Stimulated activated CD8-positive, alpha-beta memory T cell treated with anti-CD3 and anti-CD28 coated beads, Interleukin-4, amount 100 ng/mL, for 48 hours (primary cell): ENCODE measurements around the gene RAD51B.

Experiments
- DNase-seq: peaks from one replicate; pipeline ENCODE4 v3.0.0-alpha.2; 2020

Gene RAD51B

DNA sequence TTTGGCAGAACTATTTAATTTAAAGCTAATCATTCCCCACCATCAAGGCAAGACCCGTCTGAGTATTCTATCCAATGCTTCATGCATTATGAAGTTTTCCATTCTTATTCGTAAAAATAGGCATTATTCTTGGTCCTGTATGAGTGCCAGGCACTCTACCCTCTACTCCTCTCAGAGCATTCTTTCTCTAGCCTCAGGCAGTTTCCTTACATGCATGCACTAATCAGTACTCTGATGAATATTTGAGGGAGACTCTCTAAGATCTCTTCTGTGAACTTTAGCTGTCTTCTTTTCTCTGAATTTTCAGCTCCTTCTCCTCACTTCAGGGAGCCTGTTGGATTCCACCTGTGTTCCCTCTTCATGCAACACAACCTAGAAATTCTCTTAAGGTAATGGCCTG, 334.7 kb downstream of the RAD51B start:
- no peak for DNase-seq

DNA sequence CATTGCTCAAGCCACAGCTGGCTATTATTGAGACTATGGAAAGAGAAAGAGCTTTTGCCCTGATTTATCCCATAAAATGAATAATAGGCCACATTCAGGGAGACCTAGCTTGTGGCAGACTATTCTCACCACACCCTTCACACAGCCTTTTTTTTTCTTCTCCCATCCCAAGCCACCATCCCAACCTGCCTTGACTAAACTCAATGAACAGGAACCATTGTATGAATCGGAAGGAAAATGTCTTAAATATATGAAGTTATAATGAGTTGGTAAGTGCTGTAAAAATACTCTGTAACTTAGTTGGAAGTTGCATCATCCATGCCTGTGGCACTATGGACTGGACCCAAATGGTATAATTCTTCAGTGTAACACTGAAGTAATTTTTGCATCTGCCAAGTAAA, 338.4 kb downstream of the RAD51B start:
- no peak for DNase-seq

DNA sequence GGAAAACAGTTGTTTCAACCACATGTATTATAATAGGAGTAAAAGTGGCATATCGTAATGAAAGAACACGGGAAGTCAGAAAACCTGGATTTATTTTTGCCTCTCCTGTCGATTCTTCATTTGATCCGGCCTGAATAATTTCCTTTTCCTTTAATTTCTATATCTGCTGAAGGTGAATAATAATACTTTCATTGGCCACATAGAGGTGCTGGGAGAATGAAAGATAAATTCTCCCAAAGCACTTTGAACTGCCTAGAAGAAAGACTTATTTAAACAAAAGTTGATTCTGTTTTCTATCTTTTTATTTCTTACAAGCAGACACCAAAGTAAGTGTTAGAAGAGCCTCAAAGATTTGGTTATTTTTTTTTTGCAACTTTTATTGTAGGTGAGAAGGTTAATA, 339.1 kb downstream of the RAD51B start:
- no peak for DNase-seq

DNA sequence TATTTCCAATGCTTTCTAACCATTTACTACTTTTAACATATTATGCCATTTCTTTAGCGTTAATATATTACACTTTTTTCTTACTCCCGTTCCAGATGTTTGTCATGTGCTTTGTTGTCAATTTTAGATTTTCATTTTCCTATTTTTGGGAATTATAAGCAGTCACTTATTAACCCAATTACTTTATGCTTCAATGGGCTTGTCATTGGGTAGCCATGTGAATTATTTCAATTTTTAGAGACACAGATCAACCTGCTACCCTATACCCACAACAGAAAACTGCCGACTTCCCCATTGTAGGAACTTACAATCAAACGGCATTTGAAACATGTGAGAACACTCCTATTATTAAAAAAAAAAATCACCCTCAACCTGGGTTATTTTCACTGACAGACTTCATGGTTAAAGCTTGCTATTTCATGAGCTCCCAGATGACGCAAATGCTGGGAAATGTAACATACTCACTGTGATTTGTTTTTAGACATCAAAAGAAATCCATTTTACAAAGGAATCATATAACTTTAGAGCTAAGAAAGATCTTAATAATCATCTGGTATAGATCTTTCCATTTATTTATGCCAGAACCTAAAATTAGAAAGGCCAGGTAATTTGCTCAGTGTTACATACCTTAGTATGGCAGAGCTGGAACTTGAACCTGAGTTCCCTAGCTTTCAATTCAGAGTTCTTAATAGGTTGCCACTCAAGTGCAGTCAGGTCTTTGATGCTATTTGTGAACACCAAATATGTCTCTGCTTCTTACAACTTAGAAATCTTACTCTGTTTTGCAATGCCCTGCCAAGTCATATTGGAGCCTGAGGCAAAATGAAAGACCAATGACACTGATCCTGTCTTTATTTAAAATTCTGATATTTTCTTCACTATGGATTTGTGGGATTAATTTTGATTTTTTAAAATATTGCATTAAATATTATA, 340.4 kb downstream of the RAD51B start:
- DNase-seq, result no peak

DNA sequence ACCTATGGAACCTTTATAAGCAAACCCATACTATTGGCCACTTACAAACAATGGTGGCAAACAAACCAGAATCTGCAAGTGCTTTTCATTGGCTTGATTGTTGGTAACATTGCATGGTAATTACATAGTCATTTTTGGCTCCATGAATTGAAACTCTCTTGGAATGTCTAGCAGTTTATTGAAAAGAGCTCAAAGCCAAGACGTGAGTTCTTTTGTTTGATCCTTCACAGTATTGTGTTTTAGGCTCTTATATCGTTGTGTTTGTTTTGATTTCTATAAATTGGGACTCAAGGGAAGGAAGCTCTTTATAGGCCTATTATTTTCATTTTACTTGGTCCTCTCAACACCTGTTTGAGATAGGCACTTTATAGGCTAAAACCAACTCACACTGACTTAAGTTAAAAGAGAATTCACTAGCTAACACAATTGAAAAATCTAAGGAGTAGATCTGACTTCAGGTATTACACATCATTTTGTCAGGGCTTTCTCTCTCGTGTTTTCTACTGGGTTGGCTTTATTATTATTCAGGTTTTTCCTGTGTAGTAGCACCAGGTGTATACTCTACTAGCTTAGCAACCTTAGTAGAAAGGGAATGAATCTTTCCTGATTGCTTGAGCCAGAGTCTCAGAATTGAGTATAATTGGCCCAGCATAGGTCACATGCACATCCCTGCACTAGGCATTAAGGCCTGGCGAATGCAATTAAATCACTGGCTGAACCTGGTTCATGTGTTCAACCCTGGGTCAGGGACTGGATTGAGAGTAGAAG, 341.4 kb downstream of the RAD51B start:
- DNase-seq, result no peak

DNA sequence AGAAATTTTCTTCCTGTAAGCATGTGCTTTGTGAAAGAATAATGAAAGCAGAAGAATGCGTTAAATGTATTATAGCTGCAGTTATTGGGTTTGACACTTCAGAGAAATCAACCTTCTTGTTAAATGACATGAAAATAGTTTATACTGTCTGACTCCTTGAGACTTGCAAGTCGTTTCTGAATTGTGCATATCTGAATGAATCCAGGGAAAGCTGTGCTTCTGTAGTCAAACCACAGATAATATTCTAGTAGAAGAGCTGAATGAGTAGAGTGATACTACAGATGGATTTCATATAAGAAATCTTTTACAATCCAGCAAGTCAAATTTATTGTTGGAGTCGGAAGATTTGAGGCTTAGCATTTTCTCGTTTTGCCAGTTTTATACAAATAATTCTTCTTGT, 343.3 kb downstream of the RAD51B start:
- no peak for DNase-seq

DNA sequence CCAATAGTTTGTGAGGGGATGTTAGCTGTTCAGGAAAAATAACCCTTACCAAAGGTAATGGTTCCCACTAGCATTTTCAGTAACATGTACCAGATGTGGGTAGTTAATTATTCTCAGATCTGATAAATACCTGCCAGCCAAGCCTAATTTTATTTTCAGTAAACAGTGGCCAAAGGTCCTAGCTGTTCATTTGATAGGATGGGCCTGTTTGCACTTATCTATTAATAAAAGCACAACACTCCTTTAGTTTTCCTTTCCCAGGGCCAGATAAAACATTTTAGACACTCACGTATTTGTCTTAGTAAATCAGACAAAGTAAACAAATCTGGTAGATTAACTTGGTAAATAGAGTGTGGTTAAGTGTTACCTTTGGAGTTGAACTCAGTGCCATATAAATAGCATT, 345.1 kb downstream of the RAD51B start:
- no peak for DNase-seq

DNA sequence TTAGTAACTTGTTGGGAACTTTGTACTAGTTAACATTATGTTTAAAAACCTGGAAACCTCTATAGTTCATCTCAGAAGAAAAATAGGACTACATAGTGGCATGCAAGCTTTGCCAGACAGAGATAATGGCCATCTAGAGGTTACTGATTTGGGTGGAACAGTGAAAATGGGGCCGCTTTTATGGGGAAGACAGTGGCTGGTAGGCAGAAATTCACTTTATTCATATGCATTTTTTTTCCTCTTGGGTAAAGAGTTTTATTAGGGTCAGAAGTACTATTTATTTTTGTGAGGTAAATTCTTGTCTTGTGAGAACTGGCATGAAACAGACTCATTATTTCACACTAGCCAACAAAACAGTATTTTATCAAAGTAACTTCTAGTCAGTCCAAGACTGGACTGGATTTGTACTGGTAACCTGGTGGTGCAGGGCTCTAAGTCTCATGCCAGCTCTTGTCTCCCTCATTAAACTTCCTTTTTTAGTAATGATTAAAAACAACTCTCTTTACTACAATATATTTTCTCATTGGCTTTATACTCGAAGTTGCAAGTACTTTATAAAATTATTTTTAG, 345.8 kb downstream of the RAD51B start:
- DNase-seq, result no peak

DNA sequence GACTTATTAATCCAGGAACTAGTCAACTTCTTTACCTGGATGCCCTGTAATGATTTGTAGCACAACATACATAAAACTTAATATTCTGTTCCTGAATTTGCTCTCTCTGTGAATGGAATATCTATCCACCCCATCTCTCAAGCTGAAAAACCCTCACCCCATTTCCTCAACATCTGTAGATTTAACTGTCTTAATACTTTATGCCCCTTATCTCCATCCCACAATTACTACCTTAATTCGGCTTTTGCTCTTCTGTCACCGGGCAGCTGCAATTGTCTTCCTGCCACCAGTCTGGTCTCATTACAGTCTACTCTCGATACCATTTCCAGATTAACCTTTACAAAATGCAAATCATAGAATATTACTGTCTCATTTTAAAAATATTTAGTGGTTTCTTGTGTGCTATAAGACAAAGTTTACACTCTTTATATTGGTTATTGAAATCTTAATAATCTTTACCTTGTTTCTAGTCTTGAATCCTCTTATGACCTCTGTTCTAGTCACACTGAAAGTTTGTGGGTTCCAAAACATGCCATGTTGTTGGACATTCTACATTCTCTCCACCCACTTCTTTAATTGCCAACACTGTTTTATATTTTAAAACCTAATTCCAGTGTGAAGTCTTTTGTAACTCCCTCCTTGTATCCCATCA, 347.3 kb downstream of the RAD51B start:
- DNase-seq, result no peak

DNA sequence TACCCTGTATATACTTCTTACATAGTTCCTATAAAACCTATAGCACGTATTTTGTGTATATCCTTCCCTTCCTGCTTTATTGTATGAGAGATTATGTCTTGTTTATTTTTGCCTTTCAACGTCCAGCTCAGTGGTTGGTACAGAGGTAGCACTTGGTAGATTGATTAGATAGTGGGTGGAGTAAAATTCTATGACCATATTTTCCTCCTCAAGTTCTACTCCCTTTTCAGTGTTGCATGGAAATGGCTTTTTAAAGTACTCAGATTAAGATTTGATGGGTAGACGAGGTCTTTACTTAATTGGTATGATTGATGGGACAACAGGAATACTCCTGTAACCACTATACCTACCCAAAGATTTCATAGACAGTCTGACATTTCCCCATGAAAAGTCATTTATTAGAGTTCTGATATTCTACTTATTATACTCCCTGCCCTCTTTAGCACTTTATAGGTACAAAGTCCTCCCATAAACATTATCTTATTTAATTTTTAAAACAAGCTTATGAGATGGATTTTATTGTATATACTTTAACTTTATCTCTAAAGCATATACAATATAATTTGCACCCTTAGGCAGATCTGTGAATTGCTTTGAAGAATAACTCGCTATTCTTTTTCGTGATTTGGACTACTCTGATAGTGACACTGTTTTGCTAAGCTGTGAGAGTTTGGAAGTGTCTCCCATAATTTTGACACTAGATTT, 348.0 kb downstream of the RAD51B start:
- no peak for DNase-seq

DNA sequence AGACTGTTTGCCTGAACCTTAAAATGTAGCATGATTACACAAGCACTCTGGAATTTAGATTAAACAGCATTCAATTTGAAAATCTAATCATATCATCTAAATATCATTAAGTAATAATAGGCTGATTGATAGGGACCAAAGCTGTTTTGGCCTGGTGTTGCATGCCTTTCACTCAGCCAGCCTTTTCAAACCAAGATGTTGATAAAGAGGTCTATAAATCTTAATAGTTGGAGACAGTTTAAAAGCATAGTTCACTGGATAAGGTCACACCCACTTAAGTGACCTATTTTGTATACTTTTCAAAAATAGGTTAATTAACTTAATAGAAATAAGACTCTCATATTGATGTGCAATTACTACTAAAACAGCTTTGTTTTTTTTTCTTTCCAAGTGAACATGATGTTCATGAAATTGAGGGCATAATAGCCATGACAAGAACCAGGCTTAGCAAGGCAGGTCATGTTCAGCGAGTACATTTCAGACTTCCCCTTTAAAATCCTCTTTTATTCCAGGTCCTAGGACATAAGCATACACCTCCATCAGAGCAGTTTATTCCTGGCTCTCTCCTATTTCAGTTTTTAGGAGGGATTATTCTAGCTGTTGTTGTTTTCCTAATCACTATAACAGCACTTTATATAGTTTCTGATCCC, 349.0 kb downstream of the RAD51B start:
- no peak for DNase-seq

DNA sequence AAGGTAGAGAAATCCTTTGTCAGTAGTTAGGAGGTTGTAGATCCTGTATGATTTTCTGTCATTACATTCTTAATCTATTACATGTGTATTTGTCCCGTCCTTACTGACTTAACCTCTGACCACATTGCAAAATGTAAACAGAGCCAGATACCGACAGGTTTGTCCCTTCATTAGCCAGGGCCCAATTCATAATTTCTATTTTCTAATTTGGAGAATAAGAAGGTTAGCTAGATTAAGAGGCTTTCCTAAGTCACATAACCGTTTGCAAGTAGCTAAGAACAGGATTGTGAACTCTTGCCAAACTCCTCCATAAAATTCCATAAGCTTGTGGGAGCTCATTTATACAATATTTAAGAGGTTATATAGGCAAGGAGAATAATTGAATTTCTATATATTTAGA, 352.6 kb downstream of the RAD51B start:
- DNase-seq, result no peak

DNA sequence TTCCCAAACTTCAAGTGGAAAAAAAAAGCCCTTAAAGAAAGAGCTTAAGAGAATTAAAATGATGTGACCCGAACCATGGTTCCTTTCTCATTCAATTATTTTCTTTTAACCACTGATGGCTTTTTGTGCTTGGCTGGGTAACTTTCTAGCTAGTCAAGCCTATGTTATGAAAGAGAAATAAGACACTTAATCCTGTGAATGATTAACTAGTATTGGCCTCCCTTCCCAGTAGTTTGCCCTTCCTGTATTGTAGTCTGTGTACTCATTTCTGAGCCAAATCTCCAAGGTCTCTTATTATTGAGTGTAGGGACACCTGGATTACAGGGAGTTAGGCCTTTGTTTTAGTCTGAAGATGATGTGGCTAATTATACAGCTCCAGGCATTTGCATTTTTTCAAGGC, 353.0 kb downstream of the RAD51B start:
- no peak for DNase-seq

DNA sequence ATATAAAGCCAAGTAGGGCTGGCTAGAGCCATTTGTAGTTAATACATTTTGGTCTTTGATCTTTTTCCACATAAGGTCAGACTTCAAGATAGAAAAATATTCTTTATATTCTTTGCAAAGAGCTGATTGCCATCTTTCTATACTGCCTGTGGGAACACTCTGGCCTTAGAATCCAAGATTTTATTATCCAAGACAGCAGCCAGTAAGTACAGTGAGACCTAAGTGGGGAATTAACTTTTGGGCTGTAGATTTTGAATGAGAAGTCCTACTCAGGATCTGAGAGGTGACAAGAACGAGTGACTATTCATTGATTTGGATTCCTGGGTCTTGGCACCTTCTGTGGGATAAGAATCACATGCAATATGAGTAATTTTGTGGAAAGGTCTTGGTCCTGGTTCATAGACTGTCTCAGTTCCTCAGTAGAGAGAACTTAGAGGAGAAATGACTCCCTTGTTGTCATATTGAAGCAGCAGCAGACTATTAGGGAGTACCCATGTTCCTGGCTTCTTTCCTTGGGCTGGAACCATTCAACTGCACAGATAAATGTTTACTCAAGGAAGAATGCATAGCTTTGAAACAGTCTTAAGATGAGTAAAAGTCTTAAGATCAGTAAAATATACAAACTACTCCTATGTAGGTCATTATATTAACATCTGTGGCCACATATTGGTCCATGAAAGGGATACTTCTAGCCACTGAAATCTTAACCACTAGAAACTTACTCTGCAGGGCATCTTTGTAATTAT, 353.8 kb downstream of the RAD51B start:
- no peak for DNase-seq

DNA sequence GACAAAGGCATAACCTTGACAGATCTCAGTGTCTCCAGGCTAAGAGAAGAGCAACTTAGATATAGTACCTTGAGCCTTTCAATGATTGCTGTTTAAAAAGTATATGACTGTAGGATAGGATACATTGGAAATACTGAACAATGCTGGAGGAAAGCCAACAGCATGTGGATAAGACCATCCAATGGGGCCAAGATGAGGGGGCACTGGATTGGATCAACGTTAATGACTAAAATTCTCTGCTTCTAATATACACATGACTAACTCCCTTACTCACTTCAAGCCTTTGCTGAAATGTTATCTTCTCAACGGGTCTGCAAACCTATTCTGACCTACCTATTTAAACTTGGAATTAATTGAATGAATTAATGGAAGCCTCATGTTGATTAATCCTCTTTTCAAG, 354.9 kb downstream of the RAD51B start:
- no peak for DNase-seq

DNA sequence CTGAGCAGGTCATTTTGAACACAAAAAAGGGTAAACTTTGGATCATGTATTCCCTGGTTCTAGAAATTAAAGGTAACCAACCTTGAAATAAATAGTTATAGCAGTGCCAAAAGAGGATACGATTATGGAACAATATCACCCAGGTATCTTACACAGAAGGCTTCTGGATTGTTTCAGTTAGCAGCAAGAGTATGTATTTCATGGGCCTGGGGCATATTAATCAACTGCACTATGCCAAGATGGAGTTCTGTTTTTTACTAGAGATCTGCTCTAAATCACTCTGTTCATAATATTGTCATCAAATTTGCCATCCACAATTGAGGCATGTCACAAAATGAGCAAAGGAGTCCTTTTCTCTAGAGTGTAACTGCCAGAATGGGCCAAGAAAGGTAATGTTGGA, 357.1 kb downstream of the RAD51B start:
- DNase-seq, result no peak

DNA sequence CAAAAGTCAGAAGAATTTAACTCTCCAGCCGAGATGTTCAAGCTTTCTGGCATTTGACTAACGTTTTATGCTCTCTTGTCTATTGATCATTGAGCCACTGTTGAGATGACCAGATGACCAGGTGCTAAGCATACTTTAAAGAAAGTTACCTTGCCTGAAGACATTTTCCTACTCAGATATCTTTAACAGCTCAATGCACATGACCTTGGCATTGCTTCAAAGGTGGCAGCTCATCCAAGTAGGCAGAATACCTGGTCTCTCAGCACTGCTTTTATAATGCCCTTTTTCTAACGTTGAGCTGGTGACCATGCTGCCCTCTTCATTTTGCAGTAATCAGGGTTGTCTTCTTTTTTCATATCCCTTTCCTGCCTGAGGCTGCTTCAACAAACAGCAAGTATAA, 358.1 kb downstream of the RAD51B start:
- DNase-seq, result no peak

DNA sequence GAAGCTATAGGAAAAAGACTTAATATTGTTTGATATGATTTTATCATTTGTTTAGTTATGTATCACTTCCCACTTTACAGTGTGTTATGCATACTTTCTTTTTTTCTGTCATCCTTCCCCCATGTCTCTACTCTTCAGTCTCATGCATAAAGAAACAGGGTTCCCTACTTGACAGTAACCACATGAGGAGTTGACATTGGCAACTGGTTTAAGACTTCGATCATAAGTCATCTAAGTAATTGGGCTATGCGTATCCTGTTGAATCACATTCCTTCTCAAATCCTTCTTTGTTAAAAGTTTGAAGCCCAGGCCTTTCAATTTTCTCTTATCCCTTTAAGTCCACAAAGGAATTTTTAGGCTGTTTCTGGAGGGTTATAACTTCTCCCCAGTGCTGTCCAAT, 358.7 kb downstream of the RAD51B start:
- no peak for DNase-seq

DNA sequence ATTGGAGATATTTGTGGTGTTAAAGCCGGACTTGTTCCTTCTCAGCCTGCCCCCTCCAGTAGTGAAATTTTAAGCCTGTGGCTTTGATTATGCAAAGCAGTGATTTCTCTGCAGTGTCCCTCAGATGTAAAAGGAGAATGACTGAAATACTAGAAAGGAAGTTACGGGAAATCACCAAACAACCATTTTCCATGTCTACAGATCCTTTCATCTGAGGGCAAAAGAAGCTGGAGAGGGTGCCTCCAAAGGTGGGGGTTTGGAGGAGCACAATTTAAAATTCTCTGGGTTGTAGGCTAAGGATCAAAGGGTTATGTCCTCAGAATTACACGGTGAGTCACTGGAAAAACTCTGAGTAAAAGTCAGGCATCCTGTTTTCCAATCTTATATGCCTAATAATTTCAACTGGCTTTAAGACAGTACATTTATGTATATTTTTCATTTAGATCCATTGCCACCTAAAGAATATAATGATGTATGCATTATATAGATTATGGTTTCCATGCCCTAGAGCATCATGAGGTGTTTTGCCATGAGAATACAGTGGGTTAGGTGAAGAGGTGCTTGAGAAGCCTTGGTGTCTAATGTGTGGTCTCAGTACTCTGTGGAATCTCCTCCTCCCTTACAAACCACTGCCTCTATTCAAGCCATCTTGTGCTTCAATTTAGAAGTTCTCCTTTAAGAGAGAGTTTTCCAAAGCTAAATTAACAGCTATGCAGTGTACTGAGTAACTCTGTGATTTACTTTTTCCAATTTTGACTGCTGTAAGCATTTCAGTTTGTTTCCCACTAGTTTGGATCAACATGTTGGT, 362.1 kb downstream of the RAD51B start:
- no peak for DNase-seq

DNA sequence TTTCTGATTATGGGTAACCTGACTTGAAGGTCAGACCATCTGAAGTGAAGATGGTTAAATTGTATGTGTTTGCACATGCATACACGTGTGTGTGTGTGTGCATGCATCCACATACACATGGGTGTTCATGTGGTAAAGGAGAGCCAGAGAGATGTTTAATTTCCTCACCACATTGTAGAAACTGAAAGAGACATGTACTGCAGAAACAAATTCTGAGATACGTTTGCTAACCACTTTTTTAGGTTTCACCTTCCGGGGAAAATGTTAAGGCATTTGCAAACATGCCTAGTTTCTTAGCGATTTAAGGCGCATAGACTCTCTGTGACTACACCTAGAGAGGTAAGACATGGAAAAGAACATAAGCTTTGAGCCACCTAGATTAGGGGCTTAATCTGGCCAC, 362.9 kb downstream of the RAD51B start:
- DNase-seq, result no peak
